Measurements from ENCODE around the gene PPP1R27.
A peak's percentile ranks its signal among the peaks of the same experiment; 100 is the strongest.

PPP1R27 gene

GRCh38 chr17:81860756-81861568 is 26.1 kb upstream of the PPP1R27 start:
- peak; percentile 99 for DNase-seq (ENCODE audit: low read depth)

DNA sequence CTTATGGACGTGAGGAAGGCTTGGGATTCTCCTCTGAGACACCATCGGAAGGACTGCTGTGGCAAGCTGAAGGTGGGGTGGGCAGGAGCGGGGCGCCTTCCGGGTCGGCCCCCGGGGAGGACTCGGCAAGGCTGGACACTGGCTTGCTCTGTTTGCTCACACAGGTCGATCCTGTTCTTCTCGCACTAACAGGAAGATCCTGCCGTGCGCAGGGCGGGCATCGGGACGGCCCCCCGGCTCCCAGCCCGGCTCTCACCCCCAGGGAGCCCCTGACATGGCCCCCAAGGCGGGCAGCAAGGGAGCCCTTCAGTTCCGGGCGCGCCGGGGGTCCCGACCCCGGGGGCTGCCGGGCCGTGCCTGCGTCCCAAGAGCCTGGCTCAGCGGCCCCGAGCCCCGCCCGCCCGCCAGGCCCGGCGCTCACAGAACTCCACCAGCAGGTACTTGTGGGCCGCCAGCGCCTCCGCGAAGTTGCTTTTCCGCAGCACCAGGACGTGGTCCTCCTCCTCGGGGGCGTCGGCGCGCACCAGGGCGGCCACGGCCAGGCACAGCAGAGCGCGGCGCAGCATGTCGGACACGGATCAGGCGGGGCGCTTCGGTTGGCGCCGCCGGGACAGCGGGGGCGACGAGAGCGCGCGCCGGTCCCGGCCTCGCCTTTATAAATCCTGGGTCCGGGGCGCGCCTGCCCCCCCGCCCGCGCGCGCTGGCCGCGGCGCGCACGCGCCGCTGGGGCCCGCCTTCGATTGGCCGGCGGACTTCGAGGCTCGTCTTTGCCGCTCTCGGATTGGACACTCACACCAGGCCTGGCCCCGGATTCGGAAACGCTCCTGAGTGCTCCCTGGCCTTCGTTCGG is 25.3 kb upstream of the PPP1R27 start, which contains the start of gene P4HB:
Gene P4HB (minus strand): TSS at position 630 of the 850 bp plus-strand sequence. CDS start 64 bp downstream, at position 566.
- DNase-seq (ENCODE audit: low read depth): no peak

DNA sequence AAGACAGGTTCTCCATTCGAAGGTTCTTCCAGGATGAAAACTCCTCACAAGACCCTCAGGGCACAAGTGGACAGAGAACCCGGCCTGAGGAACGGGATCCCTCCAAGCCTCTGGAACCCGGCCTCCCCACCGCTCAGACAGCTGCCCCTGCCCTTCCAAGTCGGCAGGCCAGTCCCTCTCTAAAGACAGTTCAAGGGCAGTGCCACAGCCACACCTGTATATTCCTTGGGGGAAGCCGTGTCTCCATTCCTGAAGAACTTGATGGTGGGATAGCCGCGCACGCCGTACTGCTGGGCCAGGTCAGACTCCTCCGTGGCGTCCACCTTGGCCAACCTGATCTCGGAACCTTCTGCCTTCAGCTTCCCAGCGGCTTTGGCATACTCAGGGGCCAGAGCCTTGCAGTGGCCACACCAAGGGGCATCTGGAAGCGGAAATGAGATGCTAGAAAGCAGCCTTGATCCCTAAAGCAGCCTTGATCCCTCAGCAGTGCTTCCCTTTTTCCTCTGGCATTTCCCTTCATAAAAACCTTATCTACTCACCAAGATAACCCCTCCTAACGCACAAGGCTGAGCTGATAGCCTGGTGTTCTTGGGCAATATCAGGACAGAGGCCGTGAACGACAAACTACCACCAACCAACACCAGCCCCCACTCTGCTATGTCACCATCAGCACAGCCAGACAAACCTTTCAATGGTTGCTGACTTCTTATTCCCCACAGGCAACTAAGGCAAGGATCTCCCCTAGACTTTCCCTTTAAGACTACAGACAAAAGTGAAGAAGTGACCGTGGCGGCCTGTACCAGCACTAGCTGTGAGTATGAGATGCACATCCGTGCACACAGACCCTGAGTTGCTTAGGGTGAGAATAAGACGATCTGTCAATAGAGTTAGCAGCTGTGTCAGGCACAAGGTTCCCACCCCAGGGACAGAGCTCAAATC is 24.4 kb upstream of the PPP1R27 start:
- no peak for DNase-seq (ENCODE audit: low read depth)

DNA sequence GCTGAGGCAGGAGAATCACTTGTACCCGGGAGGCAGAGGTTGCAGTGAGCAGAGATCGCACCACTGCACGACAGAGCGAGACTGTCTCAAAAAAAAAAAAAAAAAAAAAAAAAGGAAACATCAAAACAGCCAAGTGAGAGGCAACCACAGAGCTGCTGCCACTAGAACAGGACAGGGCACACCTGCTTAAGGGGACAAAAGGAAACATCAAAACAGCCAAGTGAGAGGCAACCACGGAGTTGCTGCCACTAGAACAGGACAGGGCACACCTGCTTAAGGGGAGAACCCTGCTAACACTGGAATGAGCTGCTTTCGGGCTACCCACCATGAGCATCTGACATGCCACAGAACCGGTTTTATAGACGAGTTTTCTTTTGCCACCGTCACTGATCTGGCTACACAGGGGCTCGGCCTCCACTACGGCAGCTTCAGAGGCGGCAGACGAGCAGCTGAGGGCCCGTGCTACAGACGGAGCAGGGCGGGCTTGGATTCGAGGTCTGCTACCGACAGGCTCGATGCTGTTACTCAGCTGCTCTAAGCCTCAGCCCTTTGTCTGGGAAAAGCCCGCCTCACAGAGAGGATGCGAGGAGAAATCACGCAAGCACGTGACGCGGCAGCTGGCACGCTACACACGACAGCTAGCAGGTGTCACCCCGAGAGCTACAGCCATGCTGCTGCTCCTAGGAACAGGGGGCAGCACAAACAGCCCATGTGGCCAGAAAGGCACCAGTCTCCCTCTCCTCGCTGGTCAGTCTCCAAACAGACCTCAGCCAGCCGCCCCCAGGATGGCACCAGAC is 23.5 kb upstream of the PPP1R27 start:
- no peak for DNase-seq (ENCODE audit: low read depth)

DNA sequence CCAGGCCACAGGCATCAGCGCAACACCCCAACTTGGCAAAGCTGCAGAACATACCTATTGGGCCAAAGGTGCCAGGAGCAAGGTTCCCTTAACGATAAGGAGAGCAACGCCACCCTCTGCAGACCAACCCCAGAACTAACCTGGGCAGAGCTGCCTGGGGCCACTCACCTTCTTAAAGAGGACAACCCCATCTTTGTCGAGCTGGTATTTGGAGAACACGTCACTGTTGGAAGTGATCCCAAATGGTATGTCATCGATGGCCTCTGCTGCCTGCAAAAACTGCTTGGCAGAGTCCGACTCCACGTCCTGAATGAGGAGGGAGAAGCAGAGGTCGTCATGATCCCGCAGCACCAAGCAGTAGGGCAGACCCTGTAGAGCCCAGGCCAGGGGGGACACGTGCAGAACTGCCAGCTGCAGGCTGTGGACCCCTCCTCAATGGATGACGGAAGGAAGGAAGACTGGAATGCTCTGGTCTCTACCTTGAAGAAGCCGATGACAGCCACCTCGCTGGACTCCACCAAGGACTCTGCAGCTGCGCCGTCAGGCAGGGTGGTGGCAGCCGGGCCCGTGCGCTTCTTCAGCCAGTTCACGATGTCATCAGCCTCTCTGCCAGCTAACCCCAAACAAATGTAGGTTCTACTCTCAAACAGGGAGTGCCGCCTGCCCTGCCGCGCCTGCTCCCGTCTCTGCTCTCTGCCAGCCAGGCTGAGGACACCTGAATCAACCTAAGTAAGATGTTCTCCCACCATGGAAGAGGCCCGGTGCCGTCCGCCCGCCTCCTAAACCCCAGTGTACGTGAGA is 20.3 kb upstream of the PPP1R27 start:
- no peak for DNase-seq (ENCODE audit: low read depth)

- no peak for DNase-seq (ENCODE audit: low read depth)
Observed at GRCh38 chr17:81852237-81852636, 17.4 kb upstream of the PPP1R27 start.

DNA sequence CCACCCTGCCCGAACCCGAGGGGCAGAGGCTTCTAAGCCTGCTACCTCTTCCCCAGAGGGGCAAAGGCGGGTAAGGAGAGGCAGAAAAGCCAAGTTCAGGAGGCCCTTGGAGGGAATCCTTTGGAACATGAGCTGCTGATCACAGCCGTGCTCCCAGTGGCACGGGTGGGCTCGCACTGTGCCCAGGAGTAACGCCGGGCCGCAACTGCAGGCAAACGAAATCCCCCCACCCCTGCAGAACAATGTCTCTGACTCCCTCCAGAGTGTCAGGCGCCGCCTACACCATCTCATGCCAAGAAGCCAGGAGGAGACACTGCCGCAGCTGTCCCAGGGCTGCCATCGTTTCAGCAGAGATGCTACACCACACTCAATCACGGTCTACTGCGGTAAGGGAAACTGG is 16.6 kb upstream of the PPP1R27 start:
- no peak for DNase-seq (ENCODE audit: low read depth)

DNA sequence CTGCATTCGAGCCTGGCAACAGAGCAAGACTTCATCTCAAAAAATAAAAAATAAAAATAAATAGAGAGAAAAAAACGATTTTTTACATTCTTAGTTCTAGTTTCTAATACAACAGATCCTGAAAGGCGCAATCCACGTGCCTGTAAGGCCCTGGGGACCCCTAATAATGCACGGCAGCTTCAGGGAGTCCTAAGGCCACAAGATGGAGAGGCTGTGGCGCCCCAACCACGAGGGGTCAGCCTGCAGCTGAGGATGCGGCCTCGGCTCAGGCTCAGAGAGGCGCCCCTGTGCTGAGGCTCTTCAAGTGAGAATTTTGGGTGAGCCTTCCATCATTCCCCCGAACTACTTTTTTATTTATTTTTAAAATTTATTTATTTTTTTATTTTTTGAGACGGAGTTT is 14.6 kb upstream of the PPP1R27 start:
- no peak for DNase-seq (ENCODE audit: low read depth)

DNA sequence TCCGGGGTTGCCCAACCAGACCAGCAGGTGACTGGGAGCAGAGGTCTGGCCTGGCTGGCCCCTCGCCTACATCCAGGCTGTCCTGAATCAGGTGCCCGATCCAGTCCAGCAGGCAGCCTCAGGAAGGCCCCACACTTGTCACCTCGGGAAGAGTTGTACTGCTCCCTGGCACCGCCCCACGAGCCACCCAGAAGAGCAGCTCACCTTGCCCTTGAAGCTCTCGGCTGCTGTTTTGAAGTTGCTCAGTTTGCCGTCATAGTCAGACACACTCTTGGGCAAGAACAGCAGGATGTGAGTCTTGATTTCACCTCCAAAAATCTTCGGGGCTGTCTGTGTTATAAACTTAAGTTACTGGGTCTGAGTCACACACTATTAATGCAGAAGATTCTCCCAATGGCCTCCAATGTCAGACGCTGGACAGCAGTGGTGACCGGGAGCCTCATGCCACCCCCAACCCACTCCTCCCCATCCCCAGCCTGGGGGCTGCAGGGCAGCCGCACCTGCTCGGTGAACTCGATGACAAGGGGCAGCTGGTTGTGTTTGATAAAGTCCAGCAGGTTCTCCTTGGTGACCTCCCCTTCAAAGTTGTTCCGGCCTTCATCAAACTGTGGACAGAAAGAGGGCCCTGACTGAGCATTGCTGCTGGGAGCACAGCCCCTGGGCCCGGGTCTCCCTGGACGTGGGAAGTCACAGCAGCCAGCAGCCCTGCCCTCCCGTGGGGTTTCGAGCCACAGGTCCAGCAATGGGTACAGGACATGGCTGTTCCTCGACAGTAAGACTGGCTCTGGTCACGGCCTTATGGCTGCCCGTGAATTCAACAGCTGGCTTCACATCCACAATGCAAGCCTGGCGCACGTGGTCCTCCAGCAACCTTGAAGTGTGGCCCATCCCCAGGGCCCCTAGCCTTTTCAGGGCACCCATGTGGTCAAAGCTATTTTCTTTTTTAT is 12.2 kb upstream of the PPP1R27 start:
- DNase-seq (ENCODE audit: low read depth): no peak

DNA sequence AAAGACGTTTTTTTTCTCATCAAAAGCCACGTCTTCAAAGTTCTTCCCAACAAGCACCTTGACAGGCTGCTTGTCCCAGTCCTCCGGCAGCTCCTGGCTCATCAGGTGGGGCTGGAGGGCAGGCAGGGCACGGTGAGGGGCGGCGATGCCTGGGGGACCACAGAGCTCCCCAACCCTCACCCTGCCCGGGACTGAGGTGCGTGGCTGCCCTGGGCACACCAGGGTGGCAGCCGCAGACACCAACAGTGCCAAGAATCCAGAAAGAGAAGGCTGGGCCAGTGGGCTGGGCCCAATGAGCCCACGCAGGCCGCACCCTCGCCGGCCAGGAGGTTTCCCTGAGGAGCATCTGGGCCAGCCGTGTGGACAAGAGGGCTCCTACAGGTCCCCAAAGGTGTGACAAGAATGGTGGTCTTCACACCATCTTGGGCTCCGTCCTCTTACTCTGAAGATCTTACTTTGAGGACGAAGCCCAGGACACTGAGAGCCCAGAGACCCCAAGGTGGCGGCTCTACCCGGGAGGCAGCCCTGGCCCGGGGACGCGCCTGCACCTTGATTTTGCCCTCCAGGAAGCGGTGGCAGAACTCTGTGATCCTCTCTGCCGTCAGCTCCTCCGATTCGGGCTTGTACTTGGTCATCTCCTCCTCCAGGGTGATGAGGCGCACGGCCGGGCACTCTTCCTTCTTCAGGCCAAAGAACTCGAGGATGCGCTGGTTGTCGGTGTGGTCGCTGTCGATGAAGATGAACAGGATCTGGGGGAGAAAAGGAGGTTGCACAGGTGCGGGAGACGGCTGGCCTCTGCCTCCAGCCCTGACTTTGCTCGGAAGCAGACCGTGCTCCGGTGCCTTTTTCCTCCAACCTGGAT is 11.3 kb upstream of the PPP1R27 start:
- DNase-seq (ENCODE audit: low read depth): no peak

DNA sequence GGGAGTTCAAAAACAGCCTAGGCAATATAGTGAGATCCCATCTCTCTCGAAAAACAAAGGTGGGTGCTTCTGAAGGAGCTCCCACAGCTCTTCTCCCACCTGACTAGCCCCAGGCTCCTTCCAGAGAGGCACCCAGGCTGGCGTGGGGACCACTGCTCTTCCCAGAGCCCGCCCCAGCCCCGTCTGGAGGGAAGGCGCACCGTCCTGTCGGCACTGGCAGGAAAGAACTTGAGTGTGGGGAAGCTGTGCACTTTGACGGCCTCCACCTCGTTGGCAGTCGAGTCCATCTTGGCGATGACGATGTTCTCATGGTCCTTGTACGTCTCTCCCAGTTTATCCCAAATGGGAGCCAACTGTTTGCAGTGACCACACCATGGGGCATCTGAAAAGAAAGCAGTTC is 10.5 kb upstream of the PPP1R27 start:
- DNase-seq (ENCODE audit: low read depth): no peak

DNA sequence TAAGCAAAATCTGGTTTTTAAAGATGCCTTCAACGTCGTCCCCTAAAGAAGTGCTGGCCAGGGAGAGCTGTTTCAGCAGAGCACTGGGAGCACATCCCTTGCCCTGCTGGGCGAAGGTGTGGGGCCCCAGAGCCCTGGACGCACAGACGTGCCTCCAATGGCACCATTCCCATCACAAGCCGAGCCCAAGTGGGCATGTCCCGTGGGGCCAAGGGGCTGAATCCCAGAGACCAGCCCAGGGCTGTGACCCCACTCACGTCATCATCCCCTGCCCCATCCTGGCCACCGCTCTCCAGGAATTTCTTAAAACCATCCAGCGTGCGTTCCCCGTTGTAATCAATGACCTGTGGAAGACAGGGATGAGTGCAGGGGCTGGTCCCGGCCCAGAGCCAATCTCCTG is 10.0 kb upstream of the PPP1R27 start:
- DNase-seq (ENCODE audit: low read depth): no peak

DNA sequence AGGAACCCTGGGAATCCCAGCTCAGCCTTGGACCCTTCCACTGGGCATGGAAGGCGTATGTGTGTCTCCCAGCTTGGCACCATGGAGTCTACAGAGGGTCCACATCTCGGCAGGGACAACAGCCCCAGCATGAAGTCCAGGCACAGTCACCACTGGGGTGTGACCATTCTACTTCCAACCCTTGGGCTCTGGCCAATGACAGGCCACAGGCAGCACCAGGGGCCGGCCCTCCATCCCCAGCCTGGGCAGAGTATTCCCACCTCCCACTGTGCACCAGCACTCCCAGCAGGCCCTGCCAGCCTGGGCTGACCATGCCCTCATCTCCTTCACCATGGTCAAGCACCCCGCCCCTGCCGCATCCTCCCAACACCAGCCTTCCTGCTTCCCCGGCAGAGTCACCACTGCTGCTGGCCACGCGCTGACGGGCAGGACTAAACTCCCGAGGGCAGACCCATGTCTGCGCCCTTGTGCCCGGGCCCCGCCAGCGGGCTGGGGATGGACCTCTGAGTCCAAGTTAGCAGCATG is 9.5 kb upstream of the PPP1R27 start:
- no peak for DNase-seq (ENCODE audit: low read depth)

DNA sequence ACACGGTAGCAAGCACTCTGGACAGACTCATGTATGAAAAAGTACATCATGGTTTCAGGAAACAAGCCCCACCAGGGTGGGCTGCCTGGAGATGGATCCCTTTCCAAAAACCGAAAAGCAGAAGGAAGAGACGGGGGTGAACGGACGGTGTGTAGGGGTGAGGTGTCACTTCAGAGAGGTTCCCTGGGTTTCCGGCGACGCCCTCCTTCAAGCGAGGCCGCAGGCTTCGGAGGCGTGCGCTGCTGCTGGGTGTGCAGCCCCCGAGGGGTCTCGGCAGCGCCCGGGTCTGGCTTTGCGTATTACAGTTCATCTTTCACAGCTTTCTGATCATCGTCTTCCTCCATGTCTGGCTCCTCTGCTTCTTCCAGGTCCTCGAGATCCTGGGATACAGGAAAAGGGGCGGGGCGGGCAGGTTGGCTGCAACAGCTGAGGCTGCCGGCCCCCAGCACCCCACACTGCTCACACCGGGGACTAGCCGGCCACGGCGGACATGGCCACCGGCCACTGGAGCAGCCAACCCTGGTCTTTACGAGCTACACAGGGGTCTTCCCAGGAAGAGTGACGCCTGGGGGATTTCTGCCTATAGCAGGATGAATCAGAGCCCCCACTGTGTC is 9.0 kb upstream of the PPP1R27 start:
- DNase-seq (ENCODE audit: low read depth): no peak

DNA sequence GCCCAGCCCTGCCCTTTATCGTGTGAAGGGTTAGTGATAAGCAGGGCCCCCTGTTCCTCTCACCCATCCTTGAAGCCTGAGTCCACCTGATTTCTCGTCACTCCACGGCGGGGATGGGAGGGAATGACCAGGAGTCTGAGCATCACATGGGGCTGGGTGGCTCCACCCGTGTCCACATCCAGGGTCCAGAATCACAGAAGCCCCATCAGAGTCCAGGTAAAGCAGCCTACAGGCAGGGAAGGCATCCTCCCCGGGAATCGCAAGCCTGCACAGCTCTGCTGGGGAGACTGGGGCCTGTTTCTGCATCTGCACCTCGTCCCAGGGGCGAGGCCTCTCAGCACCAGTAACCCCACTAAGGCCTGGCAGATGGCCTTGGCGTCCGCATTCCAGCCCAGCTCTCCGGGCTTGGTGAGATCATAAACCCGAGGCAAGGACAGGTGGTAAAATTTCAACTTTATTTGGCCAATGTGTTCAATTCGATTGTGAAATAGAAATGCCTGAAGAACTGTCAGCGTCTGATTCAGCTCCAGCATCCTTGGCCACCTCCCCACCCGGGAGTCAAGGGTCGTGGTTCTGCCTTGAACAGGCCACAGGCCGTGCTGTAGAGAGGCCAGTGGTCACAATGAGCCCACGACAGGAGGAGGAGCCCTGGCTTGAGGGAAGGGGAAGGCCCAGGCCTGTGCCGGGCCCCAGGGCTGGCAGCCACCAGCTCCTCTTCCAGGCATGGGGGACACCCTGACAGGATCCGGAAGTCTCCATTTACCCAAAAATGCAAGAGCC is 8.1 kb upstream of the PPP1R27 start:
- no peak for DNase-seq (ENCODE audit: low read depth)

DNA sequence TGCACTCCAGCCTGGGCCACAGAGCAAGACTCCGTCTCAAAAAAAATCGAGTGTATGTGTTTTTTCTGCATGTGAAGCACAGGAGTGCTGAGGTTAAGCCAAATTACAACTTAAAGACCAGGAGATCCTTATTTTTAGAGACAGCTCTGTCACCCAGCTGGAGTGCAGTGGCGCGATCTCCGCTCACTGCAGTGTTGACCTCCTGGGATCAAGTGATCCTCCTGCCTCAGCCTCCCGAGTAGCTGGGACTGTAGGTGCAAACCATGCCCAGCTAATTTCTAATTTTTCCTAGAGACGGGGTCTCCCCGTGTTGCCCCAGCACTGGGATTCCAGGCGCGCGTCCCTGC is 7.5 kb upstream of the PPP1R27 start:
- no peak for DNase-seq (ENCODE audit: low read depth)

DNA sequence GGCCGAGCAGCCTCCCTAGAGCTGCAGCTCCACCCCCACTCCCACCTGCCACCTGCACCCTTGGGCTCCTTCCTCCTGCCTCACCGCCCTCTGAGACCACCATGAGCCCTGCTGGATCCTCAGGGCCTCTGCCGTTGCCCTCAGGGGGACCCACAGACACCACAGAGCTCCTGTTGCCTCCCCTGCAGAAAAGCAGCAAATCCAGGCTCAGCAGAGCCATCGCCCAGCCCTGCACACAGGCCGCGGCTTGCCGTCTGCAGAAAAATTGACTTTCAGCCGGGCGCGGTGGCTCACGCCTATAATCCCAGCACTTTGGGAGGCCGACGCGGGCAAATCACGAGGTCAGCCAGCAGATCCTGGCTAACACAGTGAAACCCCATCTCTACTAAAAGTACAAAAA is 7.0 kb upstream of the PPP1R27 start:
- no peak for DNase-seq (ENCODE audit: low read depth)

All from T follicular helper cell (primary cell).